IMR-90 (cell line): ENCODE measurements around the gene SPESP1. TPM values are rescaled to one million over a fixed set of nuclear protein-coding genes. Genes with fewer than 3 reads are reported as not detected.

Experiments
- ATAC-seq: fragments of 200-7000 bp; cut with Tn5 transposase; 2 replicates; pipeline ENCODE4 v1.9.1; 2020; ENCODE audit warnings: low read depth, mild to moderate bottlenecking, moderate library complexity
- BruUV-seq: library from RNA; stranded (reverse); fragments of 400-500 nt; replicated peaks from 2 replicates; lab custom pipeline; 2021; lab: Mats Ljungman, UMichigan
- CTCF ChIA-PET: fragments of 300-600 bp; formaldehyde crosslinking; extraction: SDS; loops from one replicate; lab custom pipeline; 2021; ENCODE audit warnings: antibody characterized with exemption; lab: Yijun Ruan, JAX
- POLR2A ChIA-PET: fragments of 300-600 bp; sonication (Branson Sonifier 250); formaldehyde crosslinking; loops from one replicate; lab custom pipeline; 2022; ENCODE audit warnings: antibody characterized with exemption; ENCODE audit not compliant: unreplicated experiment; lab: Charles Lee
- DNase-seq: peaks from one replicate; pipeline ENCODE4 v3.0.0; 2013
- H2AFZ ChIP-seq: replicated peaks from 2 replicates; pipeline ENCODE3; 2013; ENCODE audit warnings: low read length, mild to moderate bottlenecking; ENCODE audit not compliant: poor library complexity
- H2AK5ac ChIP-seq: 2 replicates; pipeline ENCODE4 v1.6.1; 2013; ENCODE audit warnings: low read depth, low read length, inconsistent platforms
- H2AK9ac ChIP-seq: replicated peaks from 2 replicates; pipeline ENCODE3; 2013; ENCODE audit warnings: mild to moderate bottlenecking, low read depth, low read length, moderate library complexity; ENCODE audit not compliant: poor library complexity
- H2BK120ac ChIP-seq: 2 replicates; pipeline ENCODE4 v1.6.1; 2013; ENCODE audit warnings: low read depth, low read length, inconsistent platforms
- H2BK15ac ChIP-seq: 3 replicates; pipeline ENCODE4 v1.6.1; 2013; ENCODE audit warnings: low read depth, low read length, inconsistent platforms
- H2BK20ac ChIP-seq: 2 replicates; pipeline ENCODE4 v1.6.1; 2013; ENCODE audit warnings: low read depth, mild to moderate bottlenecking, inconsistent platforms, low read length, moderate library complexity
- H2BK5ac ChIP-seq: 2 replicates; pipeline ENCODE4 v1.6.1; 2013; ENCODE audit warnings: mild to moderate bottlenecking, low read depth, low read length, inconsistent platforms; ENCODE audit not compliant: poor library complexity, severe bottlenecking
- H3K14ac ChIP-seq: replicated peaks from 2 replicates; pipeline ENCODE4 v1.6.1; 2013; ENCODE audit warnings: low read depth, low read length, inconsistent platforms
- H3K18ac ChIP-seq: 2 replicates; pipeline ENCODE4 v1.6.1; 2013; ENCODE audit warnings: low read depth, low read length, control low read depth
- H3K23ac ChIP-seq: 2 replicates; pipeline ENCODE4 v1.6.1; 2013; ENCODE audit warnings: low read depth, low read length, inconsistent platforms
- H3K27ac ChIP-seq: 2 replicates; pipeline ENCODE4 v1.5.1; 2013; ENCODE audit warnings: mild to moderate bottlenecking, control low read depth, low read length; ENCODE audit not compliant: insufficient read depth
- H3K27me3 ChIP-seq: 2 replicates; pipeline ENCODE4 v1.6.1; 2013; ENCODE audit warnings: low read length; ENCODE audit not compliant: control insufficient read depth, insufficient read depth
- H3K36me3 ChIP-seq: 2 replicates; pipeline ENCODE4 v1.6.1; 2013; ENCODE audit warnings: low read length, mixed read lengths; ENCODE audit not compliant: control insufficient read depth, insufficient read depth
- H3K4ac ChIP-seq: 2 replicates; pipeline ENCODE4 v1.6.1; 2013; ENCODE audit warnings: low read depth, low read length, inconsistent platforms
- H3K4me1 ChIP-seq: 2 replicates; pipeline ENCODE4 v1.6.1; 2013; ENCODE audit warnings: low read length, mixed read lengths; ENCODE audit not compliant: control insufficient read depth, insufficient read depth
- H3K4me2 ChIP-seq: 2 replicates; pipeline ENCODE4 v1.6.1; 2013; ENCODE audit warnings: low read depth, mild to moderate bottlenecking, control low read depth, low read length, moderate library complexity
- H3K4me3 ChIP-seq: 2 replicates; pipeline ENCODE4 v1.5.1; 2013; ENCODE audit warnings: low read depth, mild to moderate bottlenecking, control low read depth, low read length, moderate library complexity; ENCODE audit not compliant: insufficient read depth
- H3K56ac ChIP-seq: 2 replicates; pipeline ENCODE4 v1.6.1; 2013; ENCODE audit warnings: low read length, inconsistent platforms; ENCODE audit not compliant: insufficient read depth; ENCODE audit errors: extremely low read depth
- H3K79me1 ChIP-seq, 2 experiments: 2 replicates each; pipeline ENCODE4 v1.6.1; 2013; ENCODE audit warnings: low read length in 2 of 2, inconsistent platforms in 1 of 2, low read depth in 1 of 2
- H3K9ac ChIP-seq: 2 replicates; pipeline ENCODE4 v1.6.1; 2013; ENCODE audit warnings: low read depth, low read length, control low read depth
- H3K9me1 ChIP-seq: 2 replicates; pipeline ENCODE4 v1.6.1; 2013; ENCODE audit warnings: low read length, inconsistent platforms; ENCODE audit not compliant: insufficient read depth
- H3K9me3 ChIP-seq: 2 replicates; pipeline ENCODE4 v1.6.1; 2013; ENCODE audit warnings: low read length; ENCODE audit not compliant: control insufficient read depth, insufficient read depth
- H4K20me1 ChIP-seq: 2 replicates; pipeline ENCODE4 v1.6.1; 2013; ENCODE audit warnings: low read length, inconsistent platforms; ENCODE audit not compliant: insufficient read depth
- H4K5ac ChIP-seq: 2 replicates; pipeline ENCODE4 v1.6.1; 2013; ENCODE audit warnings: mild to moderate bottlenecking, low read depth, low read length, control low read depth
- H4K8ac ChIP-seq, 2 experiments: 2 replicates each; pipeline ENCODE4 v1.6.1; 2013; ENCODE audit warnings: low read depth in 2 of 2, low read length in 2 of 2, control low read depth in 1 of 2, inconsistent platforms in 1 of 2
- H4K91ac ChIP-seq: 2 replicates; pipeline ENCODE4 v1.6.1; 2013; ENCODE audit warnings: low read depth, low read length, inconsistent platforms; ENCODE audit not compliant: insufficient read depth
- BHLHE40 ChIP-seq: fragments of 150-350 bp; IDR thresholded peaks from 2 replicates; pipeline ENCODE4 v1.6.1; 2016; ENCODE audit warnings: mild to moderate bottlenecking, low read depth, low read length
- CEBPB ChIP-seq: IDR thresholded peaks from 2 replicates; pipeline ENCODE4 v1.6.1; 2012; ENCODE audit warnings: low read depth, low read length, improper control_type of control experiment
- CHD1 ChIP-seq: IDR thresholded peaks from 2 replicates; pipeline ENCODE4 v1.6.1; 2012; ENCODE audit warnings: low read depth, low read length, improper control_type of control experiment
- CTCF ChIP-seq: conservative IDR thresholded peaks from 2 replicates; pipeline ENCODE4 v1.5.1; 2012; ENCODE audit warnings: mild to moderate bottlenecking, low read depth, low read length, improper control_type of control experiment
- ELK1 ChIP-seq: fragments of 150-350 bp; IDR thresholded peaks from 2 replicates; pipeline ENCODE4 v1.6.1; 2016; ENCODE audit warnings: low read depth, mild to moderate bottlenecking, low read length, moderate library complexity, borderline replicate concordance
- FOS ChIP-seq: fragments of 150-350 bp; IDR thresholded peaks from 2 replicates; pipeline ENCODE4 v1.6.1; 2016; ENCODE audit warnings: low read depth, low read length
- MAFK ChIP-seq: IDR thresholded peaks from 2 replicates; pipeline ENCODE4 v1.6.1; 2012; ENCODE audit warnings: low read depth, low read length, improper control_type of control experiment
- MAZ ChIP-seq: IDR thresholded peaks from 2 replicates; pipeline ENCODE4 v1.6.1; 2012; ENCODE audit warnings: low read depth, mild to moderate bottlenecking, low read length, improper control_type of control experiment, moderate library complexity, borderline replicate concordance
- MXI1 ChIP-seq: IDR thresholded peaks from 2 replicates; pipeline ENCODE4 v1.6.1; 2012; ENCODE audit warnings: low read depth, mild to moderate bottlenecking, low read length, moderate library complexity, borderline replicate concordance
- NFE2L2 ChIP-seq: fragments of 150-350 bp; IDR thresholded peaks from 2 replicates; pipeline ENCODE4 v1.6.1; 2016; ENCODE audit warnings: low read depth, mild to moderate bottlenecking, low read length
- POLR2A ChIP-seq: IDR thresholded peaks from 2 replicates; pipeline ENCODE4 v1.6.1; 2012; ENCODE audit warnings: mild to moderate bottlenecking, low read depth, low read length
- RAD21 ChIP-seq: IDR thresholded peaks from 2 replicates; pipeline ENCODE4 v1.6.1; 2012; ENCODE audit warnings: low read length, improper control_type of control experiment
- RCOR1 ChIP-seq: IDR thresholded peaks from 2 replicates; pipeline ENCODE4 v1.6.1; 2012; ENCODE audit warnings: mild to moderate bottlenecking, low read length, improper control_type of control experiment; ENCODE audit not compliant: insufficient replicate concordance
- RFX5 ChIP-seq: IDR thresholded peaks from 2 replicates; pipeline ENCODE4 v1.8.0; 2012; ENCODE audit warnings: low read depth, mild to moderate bottlenecking, low read length, moderate library complexity
- SMC3 ChIP-seq: fragments of 150-350 bp; IDR thresholded peaks from 2 replicates; pipeline ENCODE4 v1.6.1; 2016; ENCODE audit warnings: low read depth, mild to moderate bottlenecking, antibody characterized with exemption, low read length, moderate library complexity
- USF2 ChIP-seq: fragments of 150-350 bp; IDR thresholded peaks from 2 replicates; pipeline ENCODE4 v1.6.1; 2017; ENCODE audit warnings: mild to moderate bottlenecking, antibody characterized with exemption, low read length, low read depth
- WGBS, 2 experiments: methylation state at CpG; one replicate each; pipeline versions ENCODE4 v1.1.5 to v1.1.7; 2013; ENCODE audit warnings: missing lambda C conversion rate in 2 of 2; ENCODE audit not compliant: insufficient read length in 1 of 2; ENCODE audit errors: extremely low coverage in 2 of 2; 5-methylcytosine and 5-hydroxymethylcytosine counted together
- dilution Hi-C: fragments of 300-500 bp; cut with HindIII; formaldehyde crosslinking; loops from one replicate; pipeline ENCODE4 v1.14.3; 2018; ENCODE audit warnings: low sequenced_read_pairs; ENCODE audit not compliant: unreplicated experiment
- in situ Hi-C: fragments of 300-500 bp; cut with MboI; formaldehyde crosslinking; loops from 3 replicates; pipeline ENCODE4 v1.14.3; 2019; ENCODE audit warnings: low sequenced_read_pairs, inconsistent platforms, mixed read lengths
- intact Hi-C: fragments of 100-400 bp; cut with micrococcal nuclease; formaldehyde crosslinking; loops from 2 replicates; pipeline ENCODE4 v1.10.0; 2022
- polyA plus RNA-seq, 3 experiments: library from polyadenylated mRNA; depleted of rRNA; stranded (reverse); fragments of >200 nt; gene quantifications; 2 replicates each; pipeline ENCODE4 v1.2.3, GENCODE V29; 2012; ENCODE audit warnings: low replicate concordance in 1 of 3
- total RNA-seq: library from RNA; depleted of rRNA; stranded (reverse); fragments of >200 nt; gene quantifications from 2 replicates; pipeline ENCODE4 v1.2.3, GENCODE V29; 2012

Gene SPESP1
- total and polyA plus RNA-seq, 2 of the 4 experiments (the other 2 are of a cell fraction): 2.9 to 3.0 TPM

GRCh38 chr15:68982976-68983563 is 52.7 kb downstream of the SPESP1 start:
- Histone ChIP-seq H3K4me2 (no peak overlapping the region), H3K27me3 (peaks cover 28% of the 10 kb centered on the region), H3K79me1 (no peaks in the 10 kb centered on the region), H4K91ac (no peak overlapping the region), H3K4me1 (no peaks in the 10 kb centered on the region), H2BK5ac (no peak overlapping the region), H3K9me3 (no peaks in the 10 kb centered on the region), H3K36me3 (no peaks in the 10 kb centered on the region), H3K18ac (no peak overlapping the region), H3K9me1 (no peaks in the 10 kb centered on the region), H2AK5ac (no peak overlapping the region), H3K4ac (no peak overlapping the region), H2AK9ac (no peak overlapping the region), H2BK120ac (no peak overlapping the region), H4K20me1 (no peaks in the 10 kb centered on the region), H3K4me3 (no peak overlapping the region), H3K23ac (no peak overlapping the region), H2BK20ac (no peak overlapping the region), H3K56ac (no peak overlapping the region), H3K9ac (no peak overlapping the region), H4K5ac (no peak overlapping the region), H2AFZ (no peak overlapping the region), H3K27ac (no peak overlapping the region), H3K14ac (no peak overlapping the region), H2BK15ac (no peak overlapping the region), H4K8ac (no peak overlapping the region)
- no CpG with 5 or more reads among the region's 6 CpGs for WGBS, 2 experiments
- in situ Hi-C loops (no loop called here), dilution Hi-C loops (no loop called here), intact Hi-C loops (no loop called here)
- no peak for TF ChIP-seq RAD21
- TF ChIP-seq RCOR1: no peak
- TF ChIP-seq ELK1: no peak
- no peak for TF ChIP-seq BHLHE40
- TF ChIP-seq USF2: no peak
- TF ChIP-seq FOS: no peak
- TF ChIP-seq MXI1: no peak
- no peak for TF ChIP-seq CTCF
- no peak for TF ChIP-seq RFX5
- TF ChIP-seq CHD1: no peak
- TF ChIP-seq MAZ: no peak
- no peak for TF ChIP-seq SMC3
- TF ChIP-seq POLR2A: no peak
- TF ChIP-seq NFE2L2: no peak
- TF ChIP-seq CEBPB: no peak
- TF ChIP-seq MAFK: no peak
- ATAC-seq (no peak), DNase-seq (no peak)
- CTCF ChIA-PET: no interaction called here
- POLR2A ChIA-PET: no interaction called here
- BruUV-seq: no TSS peak
